HTR-8/SVneo (cell line): Measurements from ENCODE around the gene GTF2H4.

ENCODE experiments used
- DNase-seq: peaks from one replicate; pipeline ENCODE4 v3.0.0; 2011; ENCODE audit warnings: low spot score, mixed read lengths; ENCODE audit not compliant: insufficient read length
- FAIRE-seq: peaks from 2 replicates; lab custom pipeline; 2011; peaks lifted over from hg19 to GRCh38; lab: Jason Lieb, UNC

The GTF2H4 gene

GRCh38 chr6:30942338-30943060, 34.5 kb downstream of the GTF2H4 start:
- DNase-seq (peak; percentile 93), FAIRE-seq (peak; percentile 94)

- DNase-seq (no peak), FAIRE-seq (no peak)
Observed at GRCh38 chr6:30944051-30944450, 36.0 kb downstream of the GTF2H4 start.

- FAIRE-seq (no peak), DNase-seq (no peak)
Observed at GRCh38 chr6:30945281-30945680, 37.3 kb downstream of the GTF2H4 start.

GRCh38 chr6:30947231-30947630, 39.2 kb downstream of the GTF2H4 start:
- DNase-seq: no peak
- no peak for FAIRE-seq

GRCh38 chr6:30948811-30949210, 40.8 kb downstream of the GTF2H4 start:
- no peak for DNase-seq
- no peak for FAIRE-seq

GRCh38 chr6:30951907-30952469, 44.0 kb downstream of the GTF2H4 start:
- DNase-seq (no peak), FAIRE-seq (no peak)

GRCh38 chr6:30954631-30955366, 46.8 kb downstream of the GTF2H4 start:
- FAIRE-seq (no peak), DNase-seq (no peak)

GRCh38 chr6:30955367-30956042, 47.5 kb downstream of the GTF2H4 start:
- DNase-seq: peak; percentile 24

GRCh38 chr6:30957716-30958115, 49.7 kb downstream of the GTF2H4 start:
- DNase-seq: no peak
- FAIRE-seq: no peak

More at GRCh38 chr6:30955367-30956042, 47.5 kb downstream of the GTF2H4 start:
- FAIRE-seq: no peak

GRCh38 chr6:30960907-30961673, 53.1 kb downstream of the GTF2H4 start:
- FAIRE-seq (no peak), DNase-seq (no peak)

GRCh38 chr6:30962716-30963115, 54.7 kb downstream of the GTF2H4 start:
- DNase-seq: no peak

GRCh38 chr6:30963641-30964040, 55.6 kb downstream of the GTF2H4 start:
- no peak for DNase-seq
- no peak for FAIRE-seq

More at GRCh38 chr6:30962716-30963115, 54.7 kb downstream of the GTF2H4 start:
- no peak for FAIRE-seq
